Keratinocyte (primary cell): ENCODE data around the gene SYMPK.

Experiments used
- EZH2 ChIP-seq: IDR thresholded peaks from one replicate; pipeline ENCODE4 v1.6.1; 2012; ENCODE audit warnings: inconsistent platforms, mild to moderate bottlenecking, low read length, moderate library complexity
- TF ChIP-seq, protein P1 (sequence below), 3 experiments: IDR thresholded peaks in 1 of 3; conservative IDR thresholded peaks in 1 of 3; optimal IDR thresholded peaks in 1 of 3; 2 replicates in 2 of 3; 3 replicates in 1 of 3; pipeline versions ENCODE3 to v1.5.1; 2011; ENCODE audit warnings: low read length in 3 of 3, mild to moderate bottlenecking in 3 of 3, moderate library complexity in 2 of 3, control low read depth in 1 of 3, inconsistent platforms in 1 of 3; ENCODE audit not compliant: insufficient read depth in 2 of 3; ENCODE audit errors: extremely low read depth in 1 of 3

DNA sequence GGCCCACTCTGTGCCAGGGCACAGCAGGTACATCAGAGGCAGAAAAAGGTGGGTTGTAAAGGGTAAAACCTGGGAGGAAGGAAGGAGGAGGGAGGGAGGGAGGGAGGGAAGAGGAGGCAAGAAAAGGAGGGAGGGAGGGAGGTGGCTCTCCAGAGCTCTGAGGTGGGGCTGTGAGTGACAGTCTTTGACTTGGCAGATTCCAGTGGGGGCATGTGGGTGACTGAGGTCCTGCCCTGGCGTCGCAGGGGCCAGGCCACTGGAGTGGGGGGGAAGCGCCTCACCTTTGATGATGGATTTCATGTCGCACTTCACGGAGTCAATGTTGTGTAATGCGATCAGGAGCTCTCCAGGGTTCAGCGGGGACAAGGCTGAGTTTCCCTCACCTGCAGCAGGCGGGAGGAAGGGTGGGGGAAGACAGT, 41.8 kb downstream of the SYMPK start:
- TF ChIP-seq, protein P1, sequence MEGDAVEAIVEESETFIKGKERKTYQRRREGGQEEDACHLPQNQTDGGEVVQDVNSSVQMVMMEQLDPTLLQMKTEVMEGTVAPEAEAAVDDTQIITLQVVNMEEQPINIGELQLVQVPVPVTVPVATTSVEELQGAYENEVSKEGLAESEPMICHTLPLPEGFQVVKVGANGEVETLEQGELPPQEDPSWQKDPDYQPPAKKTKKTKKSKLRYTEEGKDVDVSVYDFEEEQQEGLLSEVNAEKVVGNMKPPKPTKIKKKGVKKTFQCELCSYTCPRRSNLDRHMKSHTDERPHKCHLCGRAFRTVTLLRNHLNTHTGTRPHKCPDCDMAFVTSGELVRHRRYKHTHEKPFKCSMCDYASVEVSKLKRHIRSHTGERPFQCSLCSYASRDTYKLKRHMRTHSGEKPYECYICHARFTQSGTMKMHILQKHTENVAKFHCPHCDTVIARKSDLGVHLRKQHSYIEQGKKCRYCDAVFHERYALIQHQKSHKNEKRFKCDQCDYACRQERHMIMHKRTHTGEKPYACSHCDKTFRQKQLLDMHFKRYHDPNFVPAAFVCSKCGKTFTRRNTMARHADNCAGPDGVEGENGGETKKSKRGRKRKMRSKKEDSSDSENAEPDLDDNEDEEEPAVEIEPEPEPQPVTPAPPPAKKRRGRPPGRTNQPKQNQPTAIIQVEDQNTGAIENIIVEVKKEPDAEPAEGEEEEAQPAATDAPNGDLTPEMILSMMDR (optimal IDR thresholded peaks at IDR 0.05 in 1 of 3, IDR thresholded peaks at IDR 0.05 in 1 of 3, conservative IDR thresholded peaks at IDR 0.05 in 1 of 3; ENCODE audit: extremely low read depth in 1 of 3, insufficient read depth in 2 of 3, low read length in 3 of 3), result no peak
- no peak for TF ChIP-seq EZH2
